ENCODE data around the gene ZNF22. TPM values are rescaled to one million over a fixed set of nuclear protein-coding genes. Genes with fewer than 3 reads are reported as not detected.

ZNF22 gene
- total RNA-seq, 4 donors from 2014 or later = 23.4 to 30.2 (median 26.0) TPM

DNA sequence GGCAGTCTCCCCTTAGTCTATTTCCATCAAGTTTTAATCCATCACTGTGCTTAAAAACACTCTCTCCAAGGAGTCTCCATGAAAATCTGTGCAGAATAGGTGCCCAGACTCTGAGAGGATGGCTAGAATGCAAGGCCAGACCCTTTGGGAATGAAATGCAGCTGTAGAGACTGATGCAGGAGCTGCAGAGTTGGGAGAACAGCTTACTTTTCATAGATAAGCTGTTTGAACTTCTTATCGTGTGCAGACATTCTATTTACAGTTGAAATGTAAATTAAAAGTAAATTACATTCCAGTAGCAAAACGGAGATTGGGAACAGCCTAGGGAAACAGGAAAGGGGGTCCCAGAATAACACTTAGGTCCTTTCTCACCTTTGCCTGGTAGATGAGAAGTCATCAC is 14.9 kb downstream of the ZNF22 start:
- Histone ChIP-seq H3K27me3 (no peaks in the 10 kb centered on the region), H3K36me3 (no peaks in the 10 kb centered on the region), H3K4me3 (no peak overlapping the region), H3K27ac (no peak overlapping the region), H3K4me1 (no peaks in the 10 kb centered on the region), H3K9me3 (no peaks in the 10 kb centered on the region)
- no peak for TF ChIP-seq EP300 (IDR thresholded peaks at IDR 0.05)
- no peak for TF ChIP-seq POLR2A (IDR thresholded peaks at IDR 0.05)
- TF ChIP-seq, protein P1, sequence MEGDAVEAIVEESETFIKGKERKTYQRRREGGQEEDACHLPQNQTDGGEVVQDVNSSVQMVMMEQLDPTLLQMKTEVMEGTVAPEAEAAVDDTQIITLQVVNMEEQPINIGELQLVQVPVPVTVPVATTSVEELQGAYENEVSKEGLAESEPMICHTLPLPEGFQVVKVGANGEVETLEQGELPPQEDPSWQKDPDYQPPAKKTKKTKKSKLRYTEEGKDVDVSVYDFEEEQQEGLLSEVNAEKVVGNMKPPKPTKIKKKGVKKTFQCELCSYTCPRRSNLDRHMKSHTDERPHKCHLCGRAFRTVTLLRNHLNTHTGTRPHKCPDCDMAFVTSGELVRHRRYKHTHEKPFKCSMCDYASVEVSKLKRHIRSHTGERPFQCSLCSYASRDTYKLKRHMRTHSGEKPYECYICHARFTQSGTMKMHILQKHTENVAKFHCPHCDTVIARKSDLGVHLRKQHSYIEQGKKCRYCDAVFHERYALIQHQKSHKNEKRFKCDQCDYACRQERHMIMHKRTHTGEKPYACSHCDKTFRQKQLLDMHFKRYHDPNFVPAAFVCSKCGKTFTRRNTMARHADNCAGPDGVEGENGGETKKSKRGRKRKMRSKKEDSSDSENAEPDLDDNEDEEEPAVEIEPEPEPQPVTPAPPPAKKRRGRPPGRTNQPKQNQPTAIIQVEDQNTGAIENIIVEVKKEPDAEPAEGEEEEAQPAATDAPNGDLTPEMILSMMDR (IDR thresholded peaks at IDR 0.05) = no peak
- DNase-seq (ENCODE audit: low spot score in 2 of 2) = no peak
- 64% methylated on average over 2 of the region's 2 CpGs for WGBS, 2 donors

GRCh38 chr10:45023426-45023825 is 22.7 kb downstream of the ZNF22 start:
- Histone ChIP-seq H3K27ac (no peak overlapping the region), H3K27me3 (no peaks in the 10 kb centered on the region), H3K4me3 (no peak overlapping the region), H3K9me3 (peaks cover 0 to 33% (median 3%) of the 10 kb centered on the region in 4 donors), H3K4me1 (no peaks in the 10 kb centered on the region), H3K36me3 (peaks cover 0 to 6% (median 0%) of the 10 kb centered on the region in 3 donors)
- 90 to 92% methylated on average over 2 of the region's 2 CpGs for WGBS, 2 donors
- TF ChIP-seq EP300 (IDR thresholded peaks at IDR 0.05) (no peak), POLR2A (IDR thresholded peaks at IDR 0.05) (no peak)
- TF ChIP-seq, protein P1 (IDR thresholded peaks at IDR 0.05) = no peak
- DNase-seq (ENCODE audit: low spot score in 2 of 2) = no peak

DNA sequence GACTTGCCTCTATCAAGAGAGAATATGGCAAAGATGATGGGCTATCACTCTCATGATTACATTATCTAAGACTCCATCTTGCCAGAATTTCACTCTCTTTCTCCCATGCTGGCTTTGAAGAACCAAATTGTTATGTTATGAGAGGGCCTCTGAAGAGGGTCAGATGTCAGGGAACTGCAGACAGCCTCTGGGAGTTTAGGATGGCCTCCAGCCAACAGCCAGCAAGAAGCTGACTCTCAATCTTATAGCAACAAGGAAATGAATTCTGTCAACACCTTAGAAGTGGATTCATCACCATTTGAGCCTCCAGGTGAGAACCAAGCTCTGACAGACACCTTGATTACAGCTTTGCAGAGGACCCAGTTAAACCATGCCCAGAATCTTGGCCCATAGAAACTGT is 33.6 kb downstream of the ZNF22 start:
- Histone ChIP-seq H3K4me1 (no peaks in the 10 kb centered on the region), H3K4me3 (no peak overlapping the region), H3K27me3 (no peaks in the 10 kb centered on the region), H3K9me3 (peaks cover 0 to 33% (median 4%) of the 10 kb centered on the region in 4 donors), H3K27ac (no peak overlapping the region), H3K36me3 (peaks cover 0 to 6% (median 0%) of the 10 kb centered on the region in 3 donors)
- TF ChIP-seq POLR2A (IDR thresholded peaks at IDR 0.05) = no peak
- no peak for TF ChIP-seq EP300 (IDR thresholded peaks at IDR 0.05)
- TF ChIP-seq, protein P1 (IDR thresholded peaks at IDR 0.05) = no peak
- no peak for DNase-seq (ENCODE audit: low spot score in 2 of 2)

DNA sequence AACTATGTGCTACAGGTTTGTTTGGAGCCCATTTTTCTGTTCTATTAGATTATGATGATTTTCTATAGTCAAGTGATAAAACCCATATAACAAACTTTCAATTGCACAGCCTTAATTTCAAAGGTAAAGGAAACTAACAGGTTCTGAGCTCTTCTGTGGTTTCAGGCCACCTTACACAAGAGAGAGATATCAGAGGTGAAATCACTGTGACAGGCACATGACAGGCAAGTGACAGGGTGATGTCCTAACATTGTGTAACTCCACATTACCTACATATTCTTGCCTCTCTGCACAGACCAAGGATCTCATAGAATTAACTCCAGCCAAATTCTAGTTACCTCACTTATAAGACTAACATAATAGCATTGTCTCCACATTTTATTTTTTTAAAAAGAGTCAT is 35.0 kb downstream of the ZNF22 start:
- TF ChIP-seq POLR2A (IDR thresholded peaks at IDR 0.05) = no peak
- TF ChIP-seq, protein P1 (IDR thresholded peaks at IDR 0.05) = no peak
- TF ChIP-seq EP300 (IDR thresholded peaks at IDR 0.05) = no peak
- no peak overlapping the region for H3K4me3 ChIP-seq
- no peak for DNase-seq (ENCODE audit: low spot score in 2 of 2)

GRCh38 chr10:45040921-45041542 is 40.3 kb downstream of the ZNF22 start:
- no peak overlapping the region for H3K27ac ChIP-seq
- peaks cover 0 to 6% (median 0%) of the 10 kb centered on the region in 3 donors for H3K36me3 ChIP-seq
- H3K4me1 ChIP-seq = no peaks in the 10 kb centered on the region
- H3K9me3 ChIP-seq = peaks cover 0 to 14% (median 0%) of the 10 kb centered on the region in 4 donors
- no peaks in the 10 kb centered on the region for H3K27me3 ChIP-seq
- no peak overlapping the region for H3K4me3 ChIP-seq
- DNase-seq (ENCODE audit: low spot score in 2 of 2) = no peak
- TF ChIP-seq EP300 (IDR thresholded peaks at IDR 0.05) (no peak), POLR2A (IDR thresholded peaks at IDR 0.05) (no peak)
- TF ChIP-seq, protein P1 (IDR thresholded peaks at IDR 0.05) = no peak

More for the DNA sequence above, 35.0 kb downstream of the ZNF22 start:
- Histone ChIP-seq H3K27me3 (no peaks in the 10 kb centered on the region), H3K36me3 (peaks cover 0 to 6% (median 0%) of the 10 kb centered on the region in 3 donors), H3K4me1 (no peaks in the 10 kb centered on the region), H3K27ac (no peak overlapping the region), H3K9me3 (peaks cover 0 to 27% (median 0%) of the 10 kb centered on the region in 4 donors)
